ENCODE results near the gene UNC79. TPM values are rescaled to one million over a fixed set of nuclear protein-coding genes. Genes with fewer than 3 reads are reported as not detected.

Gene UNC79
- total RNA-seq, 1 experiment from 2014 or later: 0.07 TPM

DNA sequence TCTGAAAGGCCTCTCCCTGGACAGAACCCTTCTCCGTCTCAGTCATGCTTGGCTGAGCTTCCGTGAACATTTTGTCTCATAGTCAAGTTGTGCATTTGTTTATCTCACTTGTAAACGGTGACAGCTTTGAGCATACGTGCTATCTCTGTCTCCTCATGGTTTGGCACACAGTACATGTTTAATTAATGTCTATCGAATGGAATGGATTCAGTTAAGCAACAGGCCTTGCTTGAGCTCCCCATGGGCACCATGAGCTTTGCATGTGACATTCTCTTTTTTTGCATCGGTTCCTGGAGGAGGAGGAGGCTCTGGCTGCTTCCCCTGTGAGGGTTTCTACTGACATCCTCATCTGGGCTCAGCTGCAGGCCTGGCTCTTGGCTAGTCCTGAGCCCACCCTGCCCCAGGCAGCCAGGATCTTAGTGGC is 277.6 kb downstream of the UNC79 start:
- Histone ChIP-seq H3K4me1 (replicated peaks; ENCODE audit: insufficient read depth) (0 out of 2 replicates have a peak, but pooled peaks cover 9% of the 10 kb centered on the region), H3K36me3 (ENCODE audit: low read depth) (no peaks in the 10 kb centered on the region), H3K4me2 (no peak overlapping the region), H3K9me3 (ENCODE audit: insufficient read depth, low read depth) (no peaks in the 10 kb centered on the region), H3K4me3 (no peak overlapping the region), H3K9me2 (ENCODE audit: insufficient read depth) (no peaks in the 10 kb centered on the region), H2AFZ (no peak overlapping the region), H3K27ac (no peak overlapping the region), H3F3A (ENCODE audit: insufficient read depth, low read depth) (peaks cover 1% of the 10 kb centered on the region; the same call in 1 of the 2 replicates), H4K20me1 (ENCODE audit: insufficient read depth) (no peaks in the 10 kb centered on the region), H3K27me3 (ENCODE audit: insufficient read depth, low read depth) (peaks cover 84% of the 10 kb centered on the region), H3K79me2 (ENCODE audit: low read depth) (no peaks in the 10 kb centered on the region)
- intact Hi-C loops (cut with micrococcal nuclease; ENCODE audit: unreplicated experiment): no loop called here
- no peak for DNase-seq
- CTCF ChIA-PET: no interaction called here
- no TSS peak for BruUV-seq (replicated peaks)
- TF ChIP-seq, protein P1, sequence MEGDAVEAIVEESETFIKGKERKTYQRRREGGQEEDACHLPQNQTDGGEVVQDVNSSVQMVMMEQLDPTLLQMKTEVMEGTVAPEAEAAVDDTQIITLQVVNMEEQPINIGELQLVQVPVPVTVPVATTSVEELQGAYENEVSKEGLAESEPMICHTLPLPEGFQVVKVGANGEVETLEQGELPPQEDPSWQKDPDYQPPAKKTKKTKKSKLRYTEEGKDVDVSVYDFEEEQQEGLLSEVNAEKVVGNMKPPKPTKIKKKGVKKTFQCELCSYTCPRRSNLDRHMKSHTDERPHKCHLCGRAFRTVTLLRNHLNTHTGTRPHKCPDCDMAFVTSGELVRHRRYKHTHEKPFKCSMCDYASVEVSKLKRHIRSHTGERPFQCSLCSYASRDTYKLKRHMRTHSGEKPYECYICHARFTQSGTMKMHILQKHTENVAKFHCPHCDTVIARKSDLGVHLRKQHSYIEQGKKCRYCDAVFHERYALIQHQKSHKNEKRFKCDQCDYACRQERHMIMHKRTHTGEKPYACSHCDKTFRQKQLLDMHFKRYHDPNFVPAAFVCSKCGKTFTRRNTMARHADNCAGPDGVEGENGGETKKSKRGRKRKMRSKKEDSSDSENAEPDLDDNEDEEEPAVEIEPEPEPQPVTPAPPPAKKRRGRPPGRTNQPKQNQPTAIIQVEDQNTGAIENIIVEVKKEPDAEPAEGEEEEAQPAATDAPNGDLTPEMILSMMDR (conservative IDR thresholded peaks at IDR 0.05): no peak
- no peak for TF ChIP-seq EZH2 (IDR thresholded peaks at IDR 0.05; ENCODE audit: low read depth)
- POLR2A ChIA-PET (ENCODE audit: unreplicated experiment): no interaction called here

GRCh38 chr14:93708800-93709199 is 278.1 kb downstream of the UNC79 start:
- no peak overlapping the region for H3K4me2 ChIP-seq
- H3K27ac ChIP-seq: no peak overlapping the region
- no TSS peak for BruUV-seq (replicated peaks)
- no peaks in the 10 kb centered on the region for H3K79me2 ChIP-seq (ENCODE audit: low read depth)
- no peak overlapping the region for H3K4me3 ChIP-seq
- no peaks in the 10 kb centered on the region for H3K9me2 ChIP-seq (ENCODE audit: insufficient read depth)
- no peaks in the 10 kb centered on the region for H3K36me3 ChIP-seq (ENCODE audit: low read depth)
- H3K9me3 ChIP-seq (ENCODE audit: insufficient read depth, low read depth): no peaks in the 10 kb centered on the region
- no peak for TF ChIP-seq EZH2 (IDR thresholded peaks at IDR 0.05; ENCODE audit: low read depth)
- TF ChIP-seq, protein P1 (conservative IDR thresholded peaks at IDR 0.05): no peak
- ChIA-PET CTCF (no interaction called here), POLR2A (ENCODE audit: unreplicated experiment) (no interaction called here)
- DNase-seq: no peak
- 0 out of 2 replicates have a peak, but pooled peaks cover 9% of the 10 kb centered on the region for H3K4me1 ChIP-seq (replicated peaks; ENCODE audit: insufficient read depth)
- no peak overlapping the region for H2AFZ ChIP-seq
- no peaks in the 10 kb centered on the region for H4K20me1 ChIP-seq (ENCODE audit: insufficient read depth)
- H3F3A ChIP-seq (ENCODE audit: insufficient read depth, low read depth): peaks cover 2% of the 10 kb centered on the region; the same call in 1 of the 2 replicates
- H3K27me3 ChIP-seq (ENCODE audit: insufficient read depth, low read depth): peaks cover 81% of the 10 kb centered on the region
- intact Hi-C loops (cut with micrococcal nuclease; ENCODE audit: unreplicated experiment): no loop called here

DNA sequence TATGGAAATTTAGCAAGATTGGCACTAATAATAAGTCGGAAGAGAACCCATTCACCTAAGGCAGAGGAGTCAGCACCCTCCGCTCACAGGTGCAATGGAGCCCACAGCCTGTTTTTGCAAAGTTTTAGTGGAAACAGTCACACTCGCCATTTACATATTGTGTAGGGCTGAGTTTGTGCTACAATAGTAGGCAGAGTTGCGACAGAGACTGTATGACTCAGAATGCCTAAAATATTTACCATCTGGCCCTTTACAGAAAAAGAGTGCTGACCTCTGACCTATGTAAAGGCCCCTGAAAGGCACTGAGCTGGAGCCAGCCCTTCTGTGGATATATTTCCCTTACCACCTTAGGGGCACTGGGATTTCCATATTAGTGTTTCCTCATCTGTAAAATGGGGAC is 278.5 kb downstream of the UNC79 start:
- H3K36me3 ChIP-seq (ENCODE audit: low read depth): no peaks in the 10 kb centered on the region
- TF ChIP-seq EZH2 (IDR thresholded peaks at IDR 0.05; ENCODE audit: low read depth): no peak
- TF ChIP-seq, protein P1 (conservative IDR thresholded peaks at IDR 0.05): no peak
- BruUV-seq (replicated peaks): no TSS peak
- peaks cover 2% of the 10 kb centered on the region; the same call in 1 of the 2 replicates for H3F3A ChIP-seq (ENCODE audit: insufficient read depth, low read depth)
- H3K9me2 ChIP-seq (ENCODE audit: insufficient read depth): no peaks in the 10 kb centered on the region
- no peak overlapping the region for H3K4me3 ChIP-seq
- intact Hi-C loops (cut with micrococcal nuclease; ENCODE audit: unreplicated experiment): no loop called here
- H3K9me3 ChIP-seq (ENCODE audit: insufficient read depth, low read depth): no peaks in the 10 kb centered on the region
- H3K79me2 ChIP-seq (ENCODE audit: low read depth): no peaks in the 10 kb centered on the region
- POLR2A ChIA-PET (ENCODE audit: unreplicated experiment): no interaction called here
- DNase-seq: no peak
- no peaks in the 10 kb centered on the region for H4K20me1 ChIP-seq (ENCODE audit: insufficient read depth)
- H2AFZ ChIP-seq: no peak overlapping the region
- H3K27me3 ChIP-seq (ENCODE audit: insufficient read depth, low read depth): peaks cover 79% of the 10 kb centered on the region
- no peak overlapping the region for H3K27ac ChIP-seq
- CTCF ChIA-PET: no interaction called here
- 0 out of 2 replicates have a peak, but pooled peaks cover 9% of the 10 kb centered on the region for H3K4me1 ChIP-seq (replicated peaks; ENCODE audit: insufficient read depth)
- no peak overlapping the region for H3K4me2 ChIP-seq

All from PC-9 (cell line).